MM.1S (cell line): ENCODE measurements around the gene SFXN5.

ENCODE experiments used
- DNase-seq: peaks from one replicate; pipeline ENCODE4 v3.0.0-alpha.2; 2015
- H2AFZ ChIP-seq: fragments of 300-600 bp; sonication (generic); 2 replicates; pipeline ENCODE4 v1.6.0; 2016; ENCODE audit warnings: antibody characterized with exemption, low read length
- H3F3A ChIP-seq: fragments of 300-600 bp; sonication (generic); 2 replicates; pipeline ENCODE4 v1.6.1; 2016; ENCODE audit warnings: mild to moderate bottlenecking, antibody characterized with exemption, low read length, moderate library complexity, mixed read lengths; ENCODE audit not compliant: insufficient read depth
- H3K27ac ChIP-seq: fragments of 300-600 bp; sonication (generic); 2 replicates; pipeline ENCODE4 v1.5.1; 2016; ENCODE audit warnings: mild to moderate bottlenecking, low read length
- H3K27me3 ChIP-seq: fragments of 300-600 bp; sonication (generic); replicated peaks from 2 replicates; pipeline ENCODE4 v1.6.0; 2016; ENCODE audit warnings: low read length; ENCODE audit not compliant: insufficient read depth
- H3K36me3 ChIP-seq: fragments of 300-600 bp; sonication (generic); replicated peaks from 2 replicates; pipeline ENCODE4 v1.6.1; 2016; ENCODE audit warnings: mild to moderate bottlenecking, low read length, mixed read lengths; ENCODE audit not compliant: insufficient read depth
- H3K4me1 ChIP-seq: fragments of 300-600 bp; sonication (generic); 2 replicates; pipeline ENCODE4 v1.6.1; 2016; ENCODE audit warnings: low read length, mixed read lengths
- H3K4me2 ChIP-seq: fragments of 300-600 bp; sonication (generic); 2 replicates; pipeline ENCODE4 v1.6.0; 2016; ENCODE audit warnings: low read depth, low read length
- H3K4me3 ChIP-seq: fragments of 300-600 bp; sonication (generic); 2 replicates; pipeline ENCODE4 v1.5.1; 2016; ENCODE audit warnings: low read length, mixed read lengths
- H3K79me2 ChIP-seq: fragments of 300-600 bp; sonication (generic); 2 replicates; pipeline ENCODE4 v1.6.1; 2016; ENCODE audit warnings: mixed run types, low read length, mixed read lengths
- H3K9ac ChIP-seq: fragments of 300-600 bp; sonication (generic); 2 replicates; pipeline ENCODE4 v1.6.1; 2016; ENCODE audit warnings: low read length, mixed read lengths
- H3K9me2 ChIP-seq: fragments of 300-600 bp; sonication (generic); replicated peaks from 2 replicates; pipeline ENCODE4 v1.6.1; 2016; ENCODE audit warnings: mild to moderate bottlenecking, low read length, mixed read lengths; ENCODE audit not compliant: insufficient read depth
- H3K9me3 ChIP-seq: fragments of 300-600 bp; sonication (generic); replicated peaks from 2 replicates; pipeline ENCODE4 v1.6.1; 2016; ENCODE audit warnings: mild to moderate bottlenecking, low read length, mixed read lengths; ENCODE audit not compliant: insufficient read depth
- H4K20me1 ChIP-seq: fragments of 300-600 bp; sonication (generic); 2 replicates; pipeline ENCODE4 v1.6.1; 2016; ENCODE audit warnings: mild to moderate bottlenecking, low read length, moderate library complexity, mixed read lengths; ENCODE audit not compliant: insufficient read depth
- CTCF ChIP-seq: fragments of 300-600 bp; sonication (generic); IDR thresholded peaks from 2 replicates; pipeline ENCODE4 v1.5.1; 2016; ENCODE audit warnings: antibody characterized with exemption, low read length, mixed read lengths
- EZH2 ChIP-seq: fragments of 300-600 bp; sonication (generic); optimal IDR thresholded peaks from 2 replicates; pipeline ENCODE3; 2017; ENCODE audit warnings: low read depth, mild to moderate bottlenecking, antibody characterized with exemption, low read length, mixed read lengths
- EZH2phosphoT487 ChIP-seq: fragments of 300-600 bp; sonication (generic); IDR thresholded peaks from 2 replicates; pipeline ENCODE4 v1.6.1; 2018; ENCODE audit warnings: antibody characterized with exemption, low read length

The SFXN5 gene

DNA sequence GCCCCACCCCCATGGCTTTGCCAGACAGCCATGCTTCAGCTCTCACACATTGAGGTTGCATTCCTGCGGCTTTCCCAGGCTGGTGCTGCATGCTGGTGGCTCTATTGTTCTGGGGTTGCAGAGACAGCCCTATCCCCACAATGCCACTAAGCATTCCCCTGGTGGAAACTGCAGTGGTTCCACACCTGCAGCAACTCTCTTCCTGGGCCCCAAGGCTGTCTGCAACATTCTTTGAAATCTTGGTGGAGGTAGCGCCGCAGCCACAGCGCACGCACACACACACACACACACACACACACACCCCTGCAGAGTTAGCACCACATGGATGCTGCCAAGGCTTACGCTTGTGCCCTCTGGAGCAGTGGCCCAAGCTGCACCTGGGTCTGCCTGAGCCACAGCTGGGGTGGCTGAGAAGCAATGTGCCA is 21.4 kb downstream of the SFXN5 start:
- H3K4me1 ChIP-seq, result no peaks in the 10 kb centered on the region
- no peak overlapping the region for H3K9ac ChIP-seq
- no peaks in the 10 kb centered on the region for H4K20me1 ChIP-seq
- H3F3A ChIP-seq, result no peaks in the 10 kb centered on the region
- H3K27me3 ChIP-seq, result no peaks in the 10 kb centered on the region
- no peaks in the 10 kb centered on the region for H3K79me2 ChIP-seq
- H2AFZ ChIP-seq, result no peak overlapping the region
- H3K9me3 ChIP-seq, result no peaks in the 10 kb centered on the region
- H3K36me3 ChIP-seq, result no peaks in the 10 kb centered on the region
- no peak overlapping the region for H3K4me3 ChIP-seq
- no peaks in the 10 kb centered on the region for H3K9me2 ChIP-seq
- no peak for TF ChIP-seq EZH2
- no peak for TF ChIP-seq EZH2phosphoT487
- no peak for TF ChIP-seq CTCF
- no peak overlapping the region for H3K27ac ChIP-seq
- H3K4me2 ChIP-seq, result no peak overlapping the region
- DNase-seq, result no peak

DNA sequence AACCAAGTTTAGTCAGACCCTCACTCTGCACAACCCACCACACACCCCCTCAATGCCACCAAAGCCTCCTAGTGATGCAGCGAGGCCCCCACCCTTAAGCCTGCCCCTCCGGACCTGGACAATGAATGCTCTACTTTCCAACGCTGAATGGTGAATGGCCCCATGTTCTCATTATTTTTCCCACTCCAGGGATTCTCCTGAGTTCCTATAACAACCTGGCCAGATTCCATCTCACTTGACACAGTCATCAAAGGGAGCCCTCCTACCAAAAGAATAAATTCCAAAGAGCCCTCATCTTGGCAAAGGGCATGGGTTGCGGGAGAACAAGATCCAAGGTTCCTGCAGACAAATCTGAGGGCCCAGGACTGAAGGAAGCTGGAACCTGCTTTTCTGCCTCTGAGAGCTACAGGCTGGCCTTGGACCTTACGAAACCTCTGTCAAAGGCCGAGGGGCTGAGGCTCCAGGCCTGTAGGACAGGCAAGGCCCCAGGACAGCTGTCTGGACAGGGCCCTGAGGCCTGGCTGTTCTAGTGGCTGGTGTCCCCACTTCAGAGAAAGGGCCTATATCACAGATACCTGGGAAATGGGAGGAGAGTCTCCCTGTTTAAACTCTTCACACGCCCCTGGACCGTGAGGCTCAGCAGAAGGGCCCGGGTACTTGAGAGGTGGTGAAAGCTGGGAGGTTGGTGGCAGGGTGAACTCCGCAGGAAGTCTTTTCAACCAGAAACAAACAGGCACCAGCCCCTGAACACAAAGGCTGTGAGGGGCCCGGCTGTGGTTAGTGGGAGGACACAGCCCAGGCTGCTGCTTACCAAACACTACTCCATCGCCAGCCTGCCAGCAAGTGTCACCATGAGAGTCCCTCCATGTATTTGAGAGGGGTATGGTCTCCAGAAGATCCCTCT is 27.3 kb downstream of the SFXN5 start:
- Histone ChIP-seq H4K20me1 (no peaks in the 10 kb centered on the region), H3K27ac (no peak overlapping the region), H3F3A (no peaks in the 10 kb centered on the region), H3K79me2 (no peaks in the 10 kb centered on the region), H3K4me1 (no peaks in the 10 kb centered on the region), H2AFZ (no peak overlapping the region), H3K36me3 (no peaks in the 10 kb centered on the region), H3K9me3 (no peaks in the 10 kb centered on the region), H3K4me3 (no peak overlapping the region), H3K27me3 (no peaks in the 10 kb centered on the region), H3K9ac (no peak overlapping the region), H3K9me2 (no peaks in the 10 kb centered on the region), H3K4me2 (no peak overlapping the region)
- TF ChIP-seq CTCF, result no peak
- TF ChIP-seq EZH2, result no peak
- no peak for TF ChIP-seq EZH2phosphoT487
- no peak for DNase-seq

DNA sequence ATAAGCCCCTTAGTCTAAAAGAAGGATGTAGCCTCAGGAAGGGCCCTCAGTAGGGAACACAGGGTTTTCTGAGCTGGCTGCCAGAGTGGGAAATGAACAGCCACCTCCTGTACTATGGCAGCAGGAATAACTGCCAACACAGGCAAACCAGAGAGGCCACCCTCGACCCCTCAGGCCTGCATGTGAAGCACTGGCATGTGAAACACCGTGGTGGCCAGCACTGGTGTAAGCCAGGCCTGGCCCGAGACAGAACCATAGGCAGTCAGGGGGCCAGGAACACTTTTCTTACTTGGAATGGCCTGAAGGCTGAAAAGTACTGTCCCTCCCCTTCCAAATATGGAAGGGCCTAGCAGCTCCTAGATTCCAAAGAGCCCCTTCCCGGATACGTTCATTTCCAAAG is 28.2 kb downstream of the SFXN5 start:
- Histone ChIP-seq H3K4me3 (no peak overlapping the region), H4K20me1 (no peaks in the 10 kb centered on the region), H3K9me2 (no peaks in the 10 kb centered on the region), H3K9ac (no peak overlapping the region), H3K79me2 (no peaks in the 10 kb centered on the region), H3K4me2 (no peak overlapping the region), H3K9me3 (no peaks in the 10 kb centered on the region), H3F3A (no peaks in the 10 kb centered on the region), H3K27ac (no peak overlapping the region), H3K4me1 (no peaks in the 10 kb centered on the region), H3K27me3 (no peaks in the 10 kb centered on the region), H2AFZ (no peak overlapping the region), H3K36me3 (no peaks in the 10 kb centered on the region)
- DNase-seq, result no peak
- no peak for TF ChIP-seq EZH2
- TF ChIP-seq CTCF, result no peak
- TF ChIP-seq EZH2phosphoT487, result no peak
